Cardiac muscle cell (in vitro differentiated cells and primary cell): ENCODE results near the gene MT1X. TPM values are rescaled to one million over a fixed set of nuclear protein-coding genes. Genes with fewer than 3 reads are reported as not detected.
"Not testable (repeated sequence)": the region's sequence is repeated elsewhere in the genome, so short reads cannot be mapped to it uniquely, and the experiment has no call there.

Experiments
- DNase-seq, 2 donors: peaks; one replicate each; pipeline versions ENCODE4 v3.0.0 to v3.0.0-alpha.2; 2010 to 2017; ENCODE audit warnings: low read depth in 1 of 2, low spot score in 1 of 2
- H3K27ac ChIP-seq: fragments of 200-600 bp; sonication (generic); 2 replicates; pipeline ENCODE4 v1.5.1; 2016
- H3K27me3 ChIP-seq: fragments of 200-600 bp; sonication (generic); 2 replicates; pipeline ENCODE4 v1.6.0; 2016; ENCODE audit warnings: control low read depth
- H3K36me3 ChIP-seq: fragments of 200-600 bp; sonication (generic); 2 replicates; pipeline ENCODE4 v1.5.1; 2016; ENCODE audit warnings: control low read depth
- H3K4me1 ChIP-seq: fragments of 200-600 bp; sonication (generic); 2 replicates; pipeline ENCODE4 v1.8.1; 2017; ENCODE audit warnings: low read depth, mild to moderate bottlenecking, mixed run types
- H3K4me3 ChIP-seq: fragments of 200-600 bp; sonication (generic); 2 replicates; pipeline ENCODE4 v1.5.1; 2016; ENCODE audit warnings: mild to moderate bottlenecking
- H3K9me3 ChIP-seq: fragments of 200-600 bp; sonication (generic); 2 replicates; pipeline ENCODE4 v1.5.1; 2017; ENCODE audit warnings: low read depth, mild to moderate bottlenecking, control low read depth
- CTCF ChIP-seq: IDR thresholded peaks from 2 replicates; pipeline ENCODE4 v1.5.1; 2012; ENCODE audit warnings: low read depth, mild to moderate bottlenecking, low read length
- polyA plus RNA-seq: library from polyadenylated mRNA; unstranded; fragments of >200 nt; fragmentation: Nextera tagmentation; extraction: Ambion mirVana; gene quantifications from 2 replicates; pipeline ENCODE4 v1.2.1, GENCODE V29; 2016
- total RNA-seq: library from RNA; depleted of rRNA; stranded (reverse); fragments of >200 nt; gene quantifications from 2 replicates; pipeline ENCODE4 v1.2.3, GENCODE V29; 2016

MT1X gene
- total and polyA plus RNA-seq, 2 experiments from 2014 or later: 5.7 to 11.1 TPM

- no peak for TF ChIP-seq CTCF
- no peak overlapping the region for H3K4me3 ChIP-seq
- H3K9me3 ChIP-seq: no peaks in the 10 kb centered on the region
- H3K27ac ChIP-seq: no peak overlapping the region
- peaks cover 100% of the 10 kb centered on the region for H3K27me3 ChIP-seq
- H3K4me1 ChIP-seq: peaks cover 4% of the 10 kb centered on the region
- no peak for DNase-seq
- H3K36me3 ChIP-seq: no peaks in the 10 kb centered on the region
These were observed 9.3 kb upstream of the MT1X start for GRCh38 chr16:56672761-56673536.

GRCh38 chr16:56673921-56674320 lies 8.3 kb upstream of the MT1X start:
- Histone ChIP-seq H3K4me1 (peaks cover 4% of the 10 kb centered on the region), H3K4me3 (no peak overlapping the region), H3K9me3 (no peaks in the 10 kb centered on the region), H3K36me3 (no peaks in the 10 kb centered on the region), H3K27ac (no peak overlapping the region), H3K27me3 (peaks cover 97% of the 10 kb centered on the region)
- DNase-seq: peak; percentile 45 to 47
- TF ChIP-seq CTCF: peak; percentile 68

GRCh38 chr16:56674570-56674969 lies 7.7 kb upstream of the MT1X start:
- not testable (repeated sequence) for H3K4me1 ChIP-seq, H3K4me3 ChIP-seq, H3K36me3 ChIP-seq, H3K27ac ChIP-seq, H3K9me3 ChIP-seq, DNase-seq
- peaks cover 93% of the 10 kb centered on the region for H3K27me3 ChIP-seq

GRCh38 chr16:56675685-56676210 lies 6.5 kb upstream of the MT1X start:
- Histone ChIP-seq H3K36me3 (no peaks in the 10 kb centered on the region), H3K9me3 (no peaks in the 10 kb centered on the region), H3K4me3 (peak overlapping the region; percentile 19), H3K4me1 (peaks cover 4% of the 10 kb centered on the region), H3K27ac (no peak overlapping the region), H3K27me3 (peaks cover 81% of the 10 kb centered on the region)
- TF ChIP-seq CTCF: no peak
- DNase-seq: no peak

GRCh38 chr16:56677474-56677873 lies 4.8 kb upstream of the MT1X start:
- H3K4me3 ChIP-seq: no peak overlapping the region
- no peak for DNase-seq
- no peaks in the 10 kb centered on the region for H3K9me3 ChIP-seq
- TF ChIP-seq CTCF: no peak
- peaks cover 5% of the 10 kb centered on the region for H3K4me1 ChIP-seq
- no peak overlapping the region for H3K27ac ChIP-seq
- H3K27me3 ChIP-seq: peaks cover 76% of the 10 kb centered on the region
- H3K36me3 ChIP-seq: no peaks in the 10 kb centered on the region

GRCh38 chr16:56679078-56679730 lies 3.1 kb upstream of the MT1X start:
- peaks cover 73% of the 10 kb centered on the region for H3K27me3 ChIP-seq
- no peak overlapping the region for H3K4me3 ChIP-seq
- DNase-seq: no peak
- H3K4me1 ChIP-seq: peaks cover 7% of the 10 kb centered on the region
- no peaks in the 10 kb centered on the region for H3K9me3 ChIP-seq
- H3K36me3 ChIP-seq: no peaks in the 10 kb centered on the region
- TF ChIP-seq CTCF: no peak
- no peak overlapping the region for H3K27ac ChIP-seq
